HG03060 (cell line): ENCODE results near the gene CSNK1A1L.
A peak's percentile ranks its signal among the peaks of the same experiment; 100 is the strongest.
"Not testable (repeated sequence)": the region's sequence is repeated elsewhere in the genome, so short reads cannot be mapped to it uniquely, and the experiment has no call there.

Source experiments
- ATAC-seq: cut with Tn5 transposase; IDR thresholded peaks from one replicate; pipeline ENCODE4 v1.9.1; 2021; ENCODE audit warnings: low read depth, moderate number of reproducible peaks; ENCODE audit not compliant: unreplicated experiment

Gene CSNK1A1L

GRCh38 chr13:37065890-37066526 is 39.5 kb downstream of the CSNK1A1L start:
- no peak for ATAC-seq

- peak; percentile 23 for ATAC-seq
Observed at GRCh38 chr13:37059848-37060192, 45.6 kb downstream of the CSNK1A1L start.

GRCh38 chr13:37058910-37059847 is 46.3 kb downstream of the CSNK1A1L start, which contains the start of gene SUPT20H:
Gene SUPT20H (minus strand): TSS chr13:37059688. CDS start chr13:37051490, 8,198 bp downstream.
- peak; percentile 87 for ATAC-seq

DNA sequence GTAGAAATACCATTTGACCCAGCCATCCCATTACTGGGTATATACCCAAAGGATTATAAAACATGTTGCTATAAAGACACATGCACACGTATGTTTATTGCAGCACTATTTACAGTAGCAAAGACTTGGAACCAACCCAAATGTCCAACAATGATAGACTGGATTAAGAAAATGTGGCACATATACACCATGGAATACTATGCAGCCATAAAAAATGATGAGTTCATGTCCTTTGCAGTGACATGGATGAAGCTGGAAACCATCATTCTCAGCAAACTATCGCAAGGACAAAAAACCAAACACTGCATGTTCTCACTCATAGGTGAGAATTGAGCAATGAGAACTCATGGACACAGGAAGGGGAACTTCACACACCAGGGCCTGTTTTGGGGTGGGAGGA is 49.2 kb downstream of the CSNK1A1L start:
- ATAC-seq = not testable (repeated sequence)
